ENCODE results near the gene AMPD2. TPM values are rescaled to one million over a fixed set of nuclear protein-coding genes. Genes with fewer than 3 reads are reported as not detected.

Gene AMPD2
- total and polyA plus RNA-seq, 2 experiments from 2014 or later = 61.3 to 79.3 TPM

- 76 to 84% methylated on average over 1 of the region's 1 CpG for WGBS, 2 experiments (ENCODE audit: low coverage in 1 of 2, low lambda C conversion rate in 2 of 2, missing lambda C conversion rate in 2 of 2)
- in situ Hi-C loops (cut with MboI) = no loop called here
- no peaks in the 10 kb centered on the region for H3K27me3 ChIP-seq (replicated peaks; ENCODE audit: insufficient read depth)
- no peak for TF ChIP-seq EZH2phosphoT487 (IDR thresholded peaks at IDR 0.05; ENCODE audit: insufficient read depth, low read depth)
- no peak for TF ChIP-seq EZH2 (IDR thresholded peaks at IDR 0.05; ENCODE audit: insufficient read depth, poor library complexity, severe bottlenecking)
- H3K36me3 ChIP-seq (ENCODE audit: low read depth) = peaks cover 43% of the 10 kb centered on the region
- H3K4me3 ChIP-seq = no peak overlapping the region
- no peaks in the 10 kb centered on the region for H3K9me3 ChIP-seq (ENCODE audit: low read depth)
- H2AFZ ChIP-seq = no peak overlapping the region
- H3K27ac ChIP-seq = peak overlapping the region; percentile 51
- DNase-seq = peak; percentile 43
- H3K4me1 ChIP-seq (ENCODE audit: insufficient read depth) = peaks cover 7% of the 10 kb centered on the region; the same call in 1 of the 2 replicates
- H3K4me2 ChIP-seq (ENCODE audit: unreplicated experiment) = no peak overlapping the region
- no peaks in the 10 kb centered on the region for H3K9me2 ChIP-seq (ENCODE audit: insufficient read depth)
- peaks cover 3% of the 10 kb centered on the region; the same call in 1 of the 2 replicates for H4K20me1 ChIP-seq (ENCODE audit: insufficient read depth)
- H3K9ac ChIP-seq = no peak overlapping the region
- peaks cover 100% of the 10 kb centered on the region for H3K79me2 ChIP-seq (ENCODE audit: insufficient read depth)
- H3F3A ChIP-seq (ENCODE audit: insufficient read depth) = peaks cover 6% of the 10 kb centered on the region; the same call in 1 of the 2 replicates
Observed at GRCh38 chr1:109579491-109579890, 40.1 kb upstream of the AMPD2 start.

DNA sequence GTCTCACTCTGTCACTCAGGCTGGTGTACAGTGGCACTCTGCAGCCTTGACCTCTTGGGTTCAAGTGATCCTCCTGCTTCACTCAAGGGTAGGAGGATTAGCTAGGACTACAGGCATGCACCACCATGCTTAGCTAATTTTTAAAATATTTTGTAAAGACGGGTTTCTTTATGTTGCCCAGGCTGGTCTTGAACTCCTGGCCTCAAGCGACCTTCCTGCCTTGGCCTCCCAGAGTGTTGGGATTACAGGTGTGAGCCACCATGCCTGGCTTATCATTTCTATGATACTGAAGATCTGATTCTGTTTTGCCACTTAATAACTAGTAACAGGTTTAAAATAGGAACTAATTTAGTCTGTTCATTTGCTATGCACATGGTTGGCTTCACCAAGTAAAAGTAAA, 37.6 kb upstream of the AMPD2 start:
- no peak for DNase-seq
- 74 to 80% methylated on average over 2 of the region's 2 CpGs for WGBS, 2 experiments (ENCODE audit: low coverage in 1 of 2, low lambda C conversion rate in 2 of 2, missing lambda C conversion rate in 2 of 2)
- TF ChIP-seq EZH2phosphoT487 (IDR thresholded peaks at IDR 0.05; ENCODE audit: insufficient read depth, low read depth) (no peak), EZH2 (IDR thresholded peaks at IDR 0.05; ENCODE audit: insufficient read depth, poor library complexity, severe bottlenecking) (no peak)
- peaks cover 100% of the 10 kb centered on the region for H3K79me2 ChIP-seq (ENCODE audit: insufficient read depth)
- H3K4me1 ChIP-seq (ENCODE audit: insufficient read depth) = peaks cover 7% of the 10 kb centered on the region; the same call in 1 of the 2 replicates
- H3K4me3 ChIP-seq = no peak overlapping the region
- peaks cover 66% of the 10 kb centered on the region for H3K36me3 ChIP-seq (ENCODE audit: low read depth)
- H3K9me2 ChIP-seq (ENCODE audit: insufficient read depth) = no peaks in the 10 kb centered on the region
- H3F3A ChIP-seq (ENCODE audit: insufficient read depth) = peaks cover 6% of the 10 kb centered on the region
- no peaks in the 10 kb centered on the region for H3K27me3 ChIP-seq (replicated peaks; ENCODE audit: insufficient read depth)
- no peak overlapping the region for H2AFZ ChIP-seq
- peaks cover 3% of the 10 kb centered on the region; the same call in 1 of the 2 replicates for H4K20me1 ChIP-seq (ENCODE audit: insufficient read depth)
- H3K9ac ChIP-seq = no peak overlapping the region
- H3K4me2 ChIP-seq (ENCODE audit: unreplicated experiment) = no peak overlapping the region
- in situ Hi-C loops (cut with MboI) = no loop called here
- no peak overlapping the region for H3K27ac ChIP-seq
- H3K9me3 ChIP-seq (ENCODE audit: low read depth) = no peaks in the 10 kb centered on the region

DNA sequence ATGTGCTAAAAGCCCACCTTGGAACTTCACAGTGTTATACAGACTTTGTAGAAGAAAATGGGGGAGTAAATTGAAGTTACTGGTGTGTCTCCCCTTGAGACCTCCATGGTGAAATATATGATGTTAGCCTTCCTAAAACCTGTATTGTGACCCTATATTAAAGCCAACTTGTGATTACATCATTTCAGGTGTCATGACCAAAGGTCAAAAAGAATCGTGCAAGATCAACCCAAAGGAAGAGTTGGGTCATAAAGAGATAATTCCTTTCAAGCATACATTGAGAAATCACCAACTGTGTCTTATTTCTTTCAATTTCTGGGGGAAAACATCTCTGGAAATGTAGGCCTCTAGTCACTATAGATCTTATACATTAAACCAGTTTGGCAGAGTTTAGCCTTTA, 34.9 kb upstream of the AMPD2 start:
- Histone ChIP-seq H3K27me3 (replicated peaks; ENCODE audit: insufficient read depth) (no peaks in the 10 kb centered on the region), H3K4me1 (ENCODE audit: insufficient read depth) (no peaks in the 10 kb centered on the region), H3F3A (ENCODE audit: insufficient read depth) (no peaks in the 10 kb centered on the region; the same call in 1 of the 2 replicates), H3K4me3 (no peak overlapping the region), H3K79me2 (ENCODE audit: insufficient read depth) (peaks cover 91% of the 10 kb centered on the region), H3K36me3 (ENCODE audit: low read depth) (peaks cover 86% of the 10 kb centered on the region), H3K9me2 (ENCODE audit: insufficient read depth) (no peaks in the 10 kb centered on the region), H4K20me1 (ENCODE audit: insufficient read depth) (peaks cover 3% of the 10 kb centered on the region; the same call in 1 of the 2 replicates), H2AFZ (no peak overlapping the region), H3K27ac (no peak overlapping the region), H3K4me2 (ENCODE audit: unreplicated experiment) (no peak overlapping the region), H3K9ac (no peak overlapping the region), H3K9me3 (ENCODE audit: low read depth) (no peaks in the 10 kb centered on the region)
- TF ChIP-seq EZH2phosphoT487 (IDR thresholded peaks at IDR 0.05; ENCODE audit: insufficient read depth, low read depth) = no peak
- TF ChIP-seq EZH2 (IDR thresholded peaks at IDR 0.05; ENCODE audit: insufficient read depth, poor library complexity, severe bottlenecking) = no peak
- in situ Hi-C loops (cut with MboI) = no loop called here
- DNase-seq = no peak
- WGBS, 2 experiments (ENCODE audit: low coverage in 1 of 2, low lambda C conversion rate in 2 of 2, missing lambda C conversion rate in 2 of 2) = 93 to 97% methylated on average over 1 of the region's 1 CpG

DNA sequence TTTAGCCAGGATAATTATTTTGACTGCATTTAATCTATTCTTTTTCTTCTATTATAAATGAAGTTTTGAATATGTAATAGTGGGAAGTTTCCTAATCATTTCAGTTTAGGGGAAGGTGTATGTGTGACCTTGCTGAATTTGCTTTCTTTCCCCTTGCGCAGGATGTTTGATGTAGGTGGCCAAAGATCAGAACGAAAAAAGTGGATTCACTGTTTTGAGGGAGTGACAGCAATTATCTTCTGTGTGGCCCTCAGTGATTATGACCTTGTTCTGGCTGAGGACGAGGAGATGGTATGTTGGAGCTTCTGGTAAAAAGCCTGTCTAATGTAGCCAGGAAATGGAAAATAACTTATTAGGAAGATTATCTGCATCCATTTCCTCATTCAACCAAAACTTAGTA, 33.6 kb upstream of the AMPD2 start:
- whole genome bisulfite sequencing, 2 experiments (ENCODE audit: low coverage in 1 of 2, low lambda C conversion rate in 2 of 2, missing lambda C conversion rate in 2 of 2) = 95 to 98% methylated on average over 3 of the region's 3 CpGs
- no peaks in the 10 kb centered on the region for H3K4me1 ChIP-seq (ENCODE audit: insufficient read depth)
- DNase-seq = no peak
- H3F3A ChIP-seq (ENCODE audit: insufficient read depth) = no peaks in the 10 kb centered on the region; the same call in 1 of the 2 replicates
- no peak overlapping the region for H3K4me3 ChIP-seq
- no peaks in the 10 kb centered on the region for H3K9me3 ChIP-seq (ENCODE audit: low read depth)
- H3K27ac ChIP-seq = no peak overlapping the region
- peaks cover 3% of the 10 kb centered on the region; the same call in 1 of the 2 replicates for H4K20me1 ChIP-seq (ENCODE audit: insufficient read depth)
- H3K9me2 ChIP-seq (ENCODE audit: insufficient read depth) = no peaks in the 10 kb centered on the region
- peaks cover 84% of the 10 kb centered on the region for H3K79me2 ChIP-seq (ENCODE audit: insufficient read depth)
- TF ChIP-seq EZH2 (IDR thresholded peaks at IDR 0.05; ENCODE audit: insufficient read depth, poor library complexity, severe bottlenecking) (no peak), EZH2phosphoT487 (IDR thresholded peaks at IDR 0.05; ENCODE audit: insufficient read depth, low read depth) (no peak)
- in situ Hi-C loops (cut with MboI) = no loop called here
- no peak overlapping the region for H3K9ac ChIP-seq
- no peaks in the 10 kb centered on the region for H3K27me3 ChIP-seq (replicated peaks; ENCODE audit: insufficient read depth)
- peaks cover 90% of the 10 kb centered on the region for H3K36me3 ChIP-seq (ENCODE audit: low read depth)
- H2AFZ ChIP-seq = no peak overlapping the region
- H3K4me2 ChIP-seq (ENCODE audit: unreplicated experiment) = no peak overlapping the region
